GM19351 (cell line): Measurements from ENCODE around the gene FNBP1.
A peak's percentile ranks its signal among the peaks of the same experiment; 100 is the strongest.
"Not testable (repeated sequence)": the region's sequence is repeated elsewhere in the genome, so short reads cannot be mapped to it uniquely, and the experiment has no call there.

ENCODE experiments used
- ATAC-seq: cut with Tn5 transposase; IDR thresholded peaks from one replicate; pipeline ENCODE4 v1.9.1; 2021; ENCODE audit warnings: mild to moderate bottlenecking, moderate library complexity; ENCODE audit not compliant: unreplicated experiment

FNBP1 gene

DNA sequence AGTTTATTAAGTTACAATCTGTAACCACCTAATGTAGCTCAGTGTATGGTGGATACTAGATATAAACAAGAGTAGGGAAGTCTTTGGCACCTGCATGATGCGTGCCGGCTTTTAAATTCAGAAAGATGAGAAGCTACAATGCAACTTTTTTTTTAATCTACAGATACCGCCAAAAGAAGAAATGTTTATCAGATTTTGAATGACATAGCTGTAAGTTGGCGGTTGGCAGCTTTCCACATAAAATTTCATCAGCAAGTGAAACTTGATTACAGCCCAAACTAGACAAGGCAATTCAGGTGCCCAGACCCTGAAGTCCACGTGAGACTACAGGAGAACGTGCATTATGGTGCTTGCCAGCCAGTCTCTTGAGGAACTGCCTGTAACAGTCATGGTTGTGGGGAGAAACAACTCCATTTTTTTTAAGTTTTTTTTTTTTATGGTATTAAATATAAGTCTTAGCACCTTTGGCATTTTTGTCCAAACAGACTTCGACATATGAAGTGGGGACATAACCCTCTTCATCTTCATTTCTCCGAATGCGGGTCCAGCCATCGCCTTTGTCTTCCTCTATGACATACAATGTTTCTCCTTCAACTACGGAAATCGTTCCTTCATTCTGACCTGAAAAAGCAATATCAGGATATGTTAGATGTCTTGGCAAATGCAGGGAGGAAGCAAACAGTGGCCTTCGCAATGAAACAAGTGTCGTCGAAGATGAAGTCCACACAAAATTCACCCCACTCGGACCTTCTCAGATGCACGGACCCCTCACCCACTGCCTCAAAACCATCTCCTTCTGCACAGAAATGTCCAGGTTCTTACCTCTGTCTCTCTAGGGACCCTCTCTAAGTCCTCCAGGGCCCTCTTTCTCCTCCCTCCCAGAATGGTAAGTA lies 147.4 kb downstream of the FNBP1 start:
- ATAC-seq = no peak

DNA sequence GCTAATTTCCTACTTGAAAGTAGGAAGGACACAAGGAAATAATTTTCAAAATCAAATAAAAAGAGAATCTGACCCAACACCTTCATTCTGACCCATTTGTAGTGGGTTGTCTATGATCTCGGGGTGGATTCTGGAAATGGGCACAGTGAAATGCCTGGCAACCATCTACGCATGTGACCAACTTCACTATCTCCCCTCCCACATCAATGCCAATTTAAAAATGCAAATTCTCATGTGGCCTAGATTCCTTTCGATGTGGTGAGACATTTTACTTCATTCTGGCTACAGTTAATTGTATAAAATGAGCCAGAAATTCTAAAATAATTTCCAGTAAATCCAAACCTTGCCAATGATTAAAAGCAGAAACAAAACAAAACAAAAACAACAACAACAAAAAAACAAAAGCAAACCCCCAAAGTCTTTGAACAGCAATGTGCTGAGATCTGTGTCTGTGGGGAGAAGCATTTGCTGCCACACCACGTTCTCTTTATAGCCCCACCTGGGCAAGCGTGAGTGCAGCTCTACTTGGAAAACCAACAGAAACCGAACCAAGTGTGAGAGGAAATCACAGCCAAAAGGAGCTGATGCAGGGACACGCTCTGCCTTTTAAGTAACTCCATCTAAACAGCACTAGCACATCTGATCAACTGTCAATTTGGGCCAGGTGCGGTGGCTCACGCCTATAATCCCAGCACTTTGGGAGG lies 148.7 kb downstream of the FNBP1 start:
- no peak for ATAC-seq

DNA sequence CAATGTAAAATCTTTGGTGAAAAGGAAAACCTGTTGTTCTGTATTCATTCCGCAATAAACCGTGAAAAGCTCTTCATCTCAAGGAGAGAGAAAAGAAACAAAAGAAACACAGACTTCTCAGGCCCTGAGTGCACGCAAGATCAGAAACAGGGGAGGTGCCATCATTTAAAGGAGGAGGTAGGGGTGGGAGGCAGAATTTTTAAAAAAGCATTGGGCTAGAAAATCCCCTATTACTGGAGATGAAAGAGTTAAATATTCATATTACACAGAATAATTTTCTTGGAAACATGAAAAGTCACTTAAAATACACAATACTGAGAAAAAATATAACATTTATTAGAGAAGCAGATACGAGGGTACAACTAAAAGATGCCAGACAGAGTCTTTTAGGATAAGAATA lies 151.4 kb downstream of the FNBP1 start:
- no peak for ATAC-seq

DNA sequence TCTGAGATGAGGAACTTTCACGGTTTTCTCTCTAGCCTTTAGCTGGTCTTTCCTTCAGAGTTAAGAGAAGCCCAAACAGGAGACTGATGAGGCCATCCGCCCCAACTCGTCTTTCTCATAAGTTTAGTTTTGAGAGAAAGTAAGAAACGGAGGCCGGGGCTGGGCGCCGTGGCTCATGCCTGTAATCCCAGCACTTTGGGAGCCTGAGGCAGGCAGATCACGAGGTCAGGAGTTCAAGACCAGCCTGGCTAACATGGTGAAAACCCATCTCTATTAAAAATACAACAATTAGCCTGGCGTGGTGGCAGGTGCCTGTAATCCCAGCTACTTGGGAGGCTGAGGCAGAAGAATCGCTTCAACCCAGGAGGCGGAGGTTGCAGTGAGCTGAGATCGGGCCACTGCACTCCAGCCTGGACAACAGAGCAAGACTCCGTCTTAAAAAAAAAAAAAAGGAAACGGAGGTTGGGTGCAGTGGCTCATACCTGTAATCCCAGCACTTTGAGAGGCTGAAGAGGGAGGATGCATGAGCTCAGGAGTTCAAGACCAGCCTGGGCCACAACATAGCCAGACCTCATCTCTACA lies 152.2 kb downstream of the FNBP1 start:
- not testable (repeated sequence) for ATAC-seq

DNA sequence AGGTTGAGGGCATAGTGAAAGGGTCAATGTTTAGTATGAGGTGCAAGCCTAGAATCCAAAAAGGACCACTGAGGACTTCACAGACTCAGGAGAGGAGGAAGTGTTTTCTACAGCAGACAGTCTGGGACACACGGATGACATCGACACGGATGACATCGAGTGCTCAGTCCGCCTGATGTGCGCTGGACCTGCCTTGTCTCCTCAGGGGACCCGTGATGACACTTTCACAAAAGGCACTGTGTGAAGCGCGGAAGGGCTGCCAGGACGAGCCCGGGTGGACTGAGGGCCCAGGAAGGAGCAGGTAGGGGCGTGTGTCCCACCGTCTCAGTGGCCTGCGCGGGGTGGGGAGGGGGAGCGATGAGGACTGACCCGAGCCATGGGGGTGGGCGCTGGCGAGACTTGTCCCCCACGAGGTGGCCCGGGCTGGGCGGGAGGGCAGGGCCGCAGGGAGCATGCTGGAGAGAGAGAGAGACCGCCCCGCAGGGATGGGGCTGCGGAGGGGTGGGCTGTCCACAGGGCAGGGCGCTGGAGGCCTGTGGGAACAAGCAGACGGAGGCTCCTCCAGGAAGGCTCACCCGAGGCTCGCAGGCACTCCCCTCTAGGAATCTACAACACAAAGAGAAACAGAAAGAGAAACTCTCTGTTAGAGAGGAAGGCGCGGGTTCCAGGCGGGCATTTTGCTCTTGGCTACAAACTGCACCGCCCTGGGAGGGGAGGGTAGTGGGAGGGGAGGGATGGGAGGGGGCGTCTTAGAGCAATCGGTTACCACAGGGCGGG lies 152.9 kb downstream of the FNBP1 start:
- ATAC-seq = no peak

DNA sequence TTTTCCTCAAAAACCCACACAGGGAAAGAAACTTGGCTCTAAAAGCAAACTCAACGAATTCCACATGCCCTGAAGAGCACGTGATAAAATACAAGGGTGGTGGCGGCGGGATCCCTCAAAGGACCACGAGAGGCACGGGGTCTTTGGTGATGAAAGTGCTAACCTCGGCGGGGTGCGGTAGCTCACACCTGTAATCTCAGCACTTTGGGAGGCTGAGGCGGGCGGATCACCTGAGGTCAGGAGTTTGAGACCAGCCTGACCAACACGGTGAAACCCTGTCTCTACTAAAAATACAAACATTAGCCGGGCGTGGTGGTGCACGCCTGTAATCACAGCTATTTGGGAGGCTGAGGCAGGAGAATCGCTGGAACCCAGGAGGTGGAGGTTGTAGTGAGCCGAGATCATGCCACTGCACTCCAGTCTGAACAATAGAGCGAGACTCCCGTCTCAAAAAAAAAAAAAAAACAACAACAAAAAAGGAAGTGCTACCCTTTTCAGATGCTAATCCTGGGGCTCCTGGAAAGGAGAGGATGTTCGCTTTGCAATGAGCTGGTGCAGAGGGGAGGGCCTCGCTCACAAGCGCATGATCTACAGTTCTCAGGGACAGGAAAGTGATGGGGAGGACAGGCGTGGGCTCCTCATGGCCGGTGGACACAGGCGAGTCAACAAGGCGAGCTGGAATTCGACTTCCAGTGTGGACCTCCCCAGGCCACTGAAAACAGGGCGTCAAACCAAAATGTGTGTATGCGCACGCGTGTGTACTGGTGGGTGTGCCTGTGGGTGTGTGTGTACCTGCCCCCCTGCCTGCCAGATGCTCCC lies 153.7 kb downstream of the FNBP1 start:
- ATAC-seq = no peak

DNA sequence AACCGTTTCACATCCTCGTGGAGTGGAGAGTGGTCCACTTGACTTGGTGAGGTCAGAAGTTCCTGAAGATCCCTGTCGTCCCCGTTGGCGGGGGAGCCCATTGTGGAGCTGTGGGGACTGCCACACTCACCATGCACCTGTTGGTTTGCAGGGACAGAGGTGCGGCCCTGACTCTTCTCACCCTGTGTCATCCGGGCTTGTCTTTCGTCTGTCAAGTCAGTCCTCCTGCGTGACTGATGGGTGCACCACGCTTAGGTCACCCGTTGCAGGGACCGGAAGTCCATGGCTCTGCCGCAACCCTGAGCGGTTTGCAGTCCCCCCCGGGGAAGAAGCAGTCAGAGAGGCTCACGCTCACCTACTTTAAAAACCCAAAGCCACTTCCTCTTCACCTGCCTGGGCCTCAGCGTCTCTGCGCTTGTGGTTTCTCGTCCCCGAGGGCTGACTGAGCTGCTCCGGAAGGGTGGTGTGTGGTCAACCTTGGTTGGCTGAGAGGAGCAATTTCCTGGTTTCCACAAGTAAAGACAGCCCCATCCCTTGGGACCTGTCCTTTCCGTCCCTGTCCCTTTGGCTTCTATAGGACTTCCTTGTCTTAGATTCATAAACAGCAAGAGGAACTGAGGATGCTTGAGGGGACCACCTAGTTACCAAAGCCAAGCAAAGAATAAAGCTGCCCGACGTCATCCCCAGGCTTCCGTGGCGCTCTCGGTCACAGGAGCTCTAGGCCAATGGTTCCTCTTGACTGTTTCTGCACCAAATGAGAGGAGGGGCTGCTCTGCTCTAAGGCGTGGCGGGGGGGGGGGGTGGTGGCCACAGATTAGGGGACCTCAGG lies 154.5 kb downstream of the FNBP1 start:
- ATAC-seq = peak; percentile 52

DNA sequence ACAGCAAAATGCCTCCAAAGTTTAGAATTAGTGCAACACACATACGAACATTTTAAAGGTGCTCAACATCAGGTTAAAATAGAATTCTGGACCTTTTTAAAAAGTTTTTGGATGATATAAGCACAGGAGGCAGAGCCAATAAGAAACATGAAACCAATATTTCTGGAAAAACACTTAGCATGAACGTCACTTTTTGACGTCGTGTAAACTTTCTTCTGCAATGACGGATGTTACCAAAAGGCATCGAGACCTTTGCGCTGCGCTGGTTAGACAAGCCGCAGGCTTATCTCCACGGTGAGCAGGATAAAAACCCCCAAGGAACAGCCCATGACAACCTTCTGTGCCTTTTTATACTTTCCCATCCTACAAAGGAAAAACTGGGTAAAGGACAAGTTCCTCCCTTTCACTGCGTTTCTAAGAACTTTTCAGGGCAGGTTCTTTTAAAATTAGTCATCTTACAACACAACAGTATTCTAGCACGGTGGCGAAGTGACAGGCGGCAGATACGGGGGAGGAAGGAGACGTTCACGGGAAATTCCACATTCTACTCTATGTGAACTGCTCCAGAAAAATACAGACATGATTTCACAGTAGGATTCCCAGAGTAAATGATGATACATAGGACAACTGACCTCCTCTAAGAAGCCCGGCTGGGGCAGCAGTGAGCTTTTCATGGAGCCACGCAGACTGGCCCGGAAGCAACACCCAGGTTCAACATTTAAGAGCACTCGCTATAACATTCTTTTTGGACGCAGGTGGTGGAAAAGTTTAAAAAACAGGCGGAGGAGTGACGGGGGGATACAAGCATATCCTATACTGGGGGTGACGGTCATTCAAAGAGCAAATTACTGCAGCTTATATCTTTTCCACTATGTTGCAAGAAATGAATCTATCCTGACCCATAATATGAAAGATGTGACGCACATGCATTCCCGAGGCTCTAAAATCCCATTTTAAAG lies 155.4 kb downstream of the FNBP1 start:
- no peak for ATAC-seq

DNA sequence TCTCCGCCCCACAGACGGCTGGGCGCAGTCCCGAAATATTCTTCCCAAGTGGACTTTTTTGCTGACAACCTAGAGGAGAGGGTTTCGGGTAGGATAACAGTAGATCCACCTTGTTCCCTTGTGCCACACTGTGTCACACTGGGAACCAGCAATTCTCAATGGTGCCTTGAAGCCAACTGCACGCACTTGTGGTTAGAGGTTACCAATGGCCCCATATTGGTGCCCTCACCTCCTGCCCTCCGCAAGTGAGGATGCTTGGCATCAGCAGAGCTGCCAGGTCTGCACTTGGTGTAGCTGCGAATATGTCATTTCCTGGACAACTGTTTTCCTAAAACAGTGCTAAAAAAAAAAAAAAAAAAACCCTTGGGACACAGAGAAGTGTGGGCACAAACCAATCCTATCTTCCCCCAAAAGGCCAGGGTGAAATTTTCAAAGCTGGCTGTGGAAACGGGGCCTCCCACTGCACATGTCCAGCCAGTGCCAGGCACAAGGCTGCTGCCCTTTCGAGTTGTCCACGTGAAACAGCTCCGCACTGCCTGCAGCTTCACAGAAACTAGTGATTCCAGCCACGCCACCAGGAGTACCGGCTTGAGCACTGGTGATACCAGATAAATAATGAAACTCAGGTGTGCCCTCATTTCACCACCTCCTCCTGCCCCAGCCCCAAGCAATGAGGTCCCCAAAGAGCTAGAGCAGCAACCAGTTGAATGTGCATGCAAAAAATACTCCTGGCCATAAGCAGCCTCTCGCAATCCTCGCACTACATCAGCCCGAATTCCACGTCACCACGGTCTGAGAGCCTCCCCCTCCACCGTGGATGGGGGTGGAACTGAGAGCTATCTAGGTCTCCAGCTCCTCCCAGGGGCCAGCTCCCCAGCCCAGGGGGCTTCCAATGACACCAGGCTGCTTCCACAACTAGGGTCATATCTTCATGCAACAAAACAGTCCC lies 156.5 kb downstream of the FNBP1 start:
- no peak for ATAC-seq

DNA sequence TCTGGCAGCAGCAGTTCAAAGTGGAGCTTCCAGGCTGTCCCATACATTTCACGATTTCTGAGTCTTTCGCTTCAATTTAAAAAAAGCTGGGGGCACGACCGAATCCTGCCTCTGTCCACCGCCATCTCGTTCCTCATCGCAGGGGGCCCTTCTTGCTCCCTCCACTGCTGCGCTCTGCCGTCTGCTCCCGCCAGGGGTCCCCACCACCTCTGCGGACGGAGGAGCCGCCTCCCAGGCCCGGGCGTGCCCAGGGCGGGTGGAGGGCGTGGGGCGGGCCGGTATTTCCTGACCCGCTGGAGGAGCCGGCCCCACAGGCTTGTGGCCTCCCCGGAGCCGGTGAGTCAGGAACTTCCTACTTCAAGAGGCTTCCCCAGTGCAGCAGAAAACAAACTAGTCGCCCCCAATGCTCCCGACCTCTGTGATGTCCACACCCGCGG lies 157.3 kb downstream of the FNBP1 start:
- ATAC-seq = peak; percentile 30

DNA sequence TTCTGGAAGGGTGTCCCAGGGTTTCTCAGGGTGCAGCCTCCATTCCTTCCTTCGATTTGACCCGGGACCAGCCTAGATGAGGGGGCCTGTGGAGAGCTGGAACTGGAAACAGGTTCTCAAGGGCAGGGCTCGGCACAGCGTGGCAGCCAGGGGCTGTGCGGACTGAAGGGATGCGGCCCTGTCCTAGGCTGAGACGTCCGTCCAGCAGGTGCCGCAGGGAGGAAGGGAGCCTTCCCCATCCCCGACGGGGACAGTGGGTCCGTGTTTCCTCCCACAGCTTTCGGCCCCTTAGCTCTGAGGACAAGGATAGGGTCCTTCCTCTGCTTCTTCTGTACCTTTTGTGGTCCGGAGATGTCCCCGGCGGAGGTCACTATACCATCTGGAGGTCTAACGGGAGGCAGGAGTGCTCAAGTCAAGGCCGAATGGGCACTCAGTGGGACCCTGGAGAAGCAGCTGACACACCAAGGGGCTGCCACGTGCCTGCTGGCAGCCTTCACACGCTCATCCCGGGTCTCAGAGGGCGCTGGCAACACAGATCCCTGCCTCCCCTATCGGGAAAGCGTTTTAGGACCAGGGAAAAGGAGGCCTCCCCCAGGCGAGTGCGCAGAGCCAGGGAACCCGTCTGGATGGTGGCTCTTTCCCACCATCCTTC lies 157.8 kb downstream of the FNBP1 start:
- no peak for ATAC-seq

DNA sequence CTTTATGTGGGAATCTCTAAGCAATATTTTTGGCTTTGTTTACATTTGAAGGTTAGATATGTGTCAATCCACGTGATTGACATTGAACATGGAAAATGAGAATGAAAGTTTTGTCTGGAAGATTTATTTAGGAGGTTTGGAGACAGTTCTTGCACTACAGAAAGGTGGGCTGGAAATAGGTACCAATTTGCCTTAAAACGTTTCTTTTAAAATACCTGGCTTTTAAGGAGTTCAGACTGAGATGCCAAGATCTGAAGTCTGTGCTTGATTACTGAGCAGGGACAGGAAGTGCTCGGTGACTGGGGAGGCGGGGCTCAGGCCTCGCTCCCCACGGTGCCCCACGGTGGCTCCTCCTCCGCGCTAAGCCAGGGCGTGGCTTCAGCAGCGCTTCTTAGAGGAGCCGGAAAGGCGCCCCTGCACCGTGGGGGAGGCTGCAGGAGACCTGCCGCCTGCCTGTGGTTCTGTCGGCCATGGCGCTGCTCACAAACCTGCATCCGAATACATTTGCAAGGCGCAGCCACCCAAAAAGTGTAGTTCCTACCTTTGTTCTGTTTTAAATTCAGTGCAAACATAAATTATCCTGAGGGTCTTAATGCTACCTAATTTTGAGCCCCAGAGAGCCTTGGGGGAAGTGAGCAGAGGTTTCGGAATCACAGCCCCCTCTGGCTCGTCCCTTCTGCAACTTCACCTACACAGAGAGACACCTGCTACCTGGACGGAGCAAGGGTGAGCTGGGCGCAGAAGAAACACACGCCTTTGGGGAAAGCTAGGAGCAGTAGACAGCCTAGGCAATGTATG lies 158.6 kb downstream of the FNBP1 start:
- ATAC-seq = peak; percentile 46

DNA sequence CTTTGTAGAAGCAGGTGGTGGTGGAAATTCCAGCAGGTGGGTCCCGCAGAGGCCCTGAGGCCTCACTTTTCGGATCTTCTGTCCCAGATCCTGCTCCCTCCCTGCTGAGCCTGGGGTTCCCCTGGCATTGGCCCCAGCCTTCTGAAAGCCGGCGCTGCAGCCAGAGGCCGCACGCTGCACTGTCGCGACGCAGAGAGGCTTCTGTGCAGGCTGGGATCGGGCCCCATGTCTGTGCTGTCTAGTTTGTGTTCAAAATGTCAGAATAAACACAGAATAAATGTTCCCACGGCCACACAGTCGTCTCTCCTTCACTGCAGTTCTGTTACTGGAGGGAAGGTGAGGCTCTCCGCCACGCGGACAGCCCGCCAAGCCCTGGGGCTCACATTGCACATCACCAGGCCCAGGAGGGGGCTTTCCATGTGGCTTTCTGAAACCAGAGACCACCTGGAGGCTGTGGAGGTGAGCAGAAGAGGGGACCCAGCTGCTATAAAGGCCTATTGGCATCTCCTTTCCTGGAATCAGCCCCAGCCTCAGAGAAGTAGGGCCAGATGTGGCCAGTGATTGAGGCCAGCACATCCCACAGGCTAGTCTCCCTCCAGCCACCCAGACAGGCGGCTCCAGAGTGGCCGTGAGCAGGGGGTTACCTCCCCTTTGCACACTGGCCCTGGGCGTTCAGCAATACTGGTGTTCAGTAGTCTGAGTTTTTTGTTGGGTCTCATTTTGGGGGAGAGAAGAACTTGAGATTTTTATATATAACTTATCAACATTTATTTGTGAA lies 161.3 kb downstream of the FNBP1 start:
- ATAC-seq = no peak

DNA sequence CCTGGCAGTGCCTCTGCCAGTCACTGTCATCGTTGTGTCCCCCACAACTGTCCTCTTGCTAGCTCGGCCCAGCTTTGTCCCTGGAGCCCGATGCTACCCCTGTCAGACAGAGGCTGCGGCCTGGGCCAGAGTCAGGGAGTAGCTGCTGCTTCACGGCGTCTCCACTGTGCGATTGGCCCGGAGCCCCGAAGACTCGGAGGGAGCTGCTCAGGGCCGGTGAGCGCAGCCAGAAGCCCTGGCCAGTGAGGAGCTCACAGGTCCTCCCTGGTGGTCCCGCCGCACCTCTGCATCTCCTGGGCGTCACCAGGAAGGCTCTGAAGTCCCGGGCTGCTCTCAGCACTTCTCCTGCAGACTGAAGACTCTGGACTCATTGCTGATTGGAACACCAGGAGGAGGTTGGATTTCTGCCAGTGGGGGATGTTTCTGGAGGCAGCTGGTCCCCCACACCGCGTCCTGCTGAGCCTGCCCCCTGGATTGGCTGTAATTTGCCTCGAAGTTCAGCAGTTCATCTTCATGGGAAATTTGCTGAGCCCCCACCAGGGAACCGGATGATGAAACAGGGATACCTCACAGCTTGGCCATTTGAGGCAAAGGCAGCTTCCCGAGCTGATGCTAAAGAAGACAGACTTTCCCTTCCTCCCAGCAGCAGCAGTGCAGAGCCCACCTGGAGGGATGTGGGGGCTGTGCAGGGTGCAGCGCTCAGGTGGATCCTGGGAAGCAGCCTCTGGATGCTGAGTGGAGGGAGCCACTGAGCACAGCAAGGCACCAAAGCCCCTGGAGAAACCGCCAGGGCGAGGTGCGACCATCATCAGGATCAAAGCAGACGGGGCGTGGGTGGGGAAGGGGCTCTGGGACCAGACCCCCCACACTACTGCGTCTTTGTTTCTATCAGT lies 162.1 kb downstream of the FNBP1 start:
- no peak for ATAC-seq
